ENCODE data around the gene FIG4. TPM values are rescaled to one million over a fixed set of nuclear protein-coding genes. Genes with fewer than 3 reads are reported as not detected.
A peak's percentile ranks its signal among the peaks of the same experiment; 100 is the strongest.
"Not testable (repeated sequence)": the region's sequence is repeated elsewhere in the genome, so short reads cannot be mapped to it uniquely, and the experiment has no call there.

FIG4 gene
- polyA plus RNA-seq, 1 experiment = 11.2 TPM

DNA sequence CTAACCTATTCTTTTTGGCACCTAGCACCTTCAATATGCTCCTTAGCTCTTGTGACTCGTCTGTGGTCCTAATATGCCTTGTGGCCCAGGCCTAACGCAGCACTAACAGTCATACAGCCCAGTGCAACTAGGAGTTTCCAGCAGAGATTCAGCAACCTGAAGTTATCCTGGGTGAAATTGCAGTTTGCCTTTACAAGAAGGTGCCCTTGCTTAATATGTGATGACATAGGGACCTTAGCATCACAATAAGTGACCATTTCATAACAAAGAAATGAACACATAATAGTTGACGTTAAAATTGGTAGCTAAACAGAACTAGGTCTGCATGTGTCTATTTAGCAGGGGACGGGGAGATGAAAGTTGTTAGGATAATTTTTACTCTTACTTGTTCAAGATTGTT is 10.1 kb downstream of the FIG4 start:
- no peaks in the 10 kb centered on the region for H3K27me3 ChIP-seq (ENCODE audit: control insufficient read depth, insufficient read depth, low read length)
- POLR2A ChIA-PET = interaction anchor here (0.5 kb wide), 1 partner anchor 204 kb away, joined by 3 read pairs; no protein-coding TSS in a partner anchor
- DNase-seq (ENCODE audit: low read depth) = no peak
- no peak overlapping the region for H3K4me3 ChIP-seq (ENCODE audit: low read depth, low read length)
- TF ChIP-seq, protein P1, sequence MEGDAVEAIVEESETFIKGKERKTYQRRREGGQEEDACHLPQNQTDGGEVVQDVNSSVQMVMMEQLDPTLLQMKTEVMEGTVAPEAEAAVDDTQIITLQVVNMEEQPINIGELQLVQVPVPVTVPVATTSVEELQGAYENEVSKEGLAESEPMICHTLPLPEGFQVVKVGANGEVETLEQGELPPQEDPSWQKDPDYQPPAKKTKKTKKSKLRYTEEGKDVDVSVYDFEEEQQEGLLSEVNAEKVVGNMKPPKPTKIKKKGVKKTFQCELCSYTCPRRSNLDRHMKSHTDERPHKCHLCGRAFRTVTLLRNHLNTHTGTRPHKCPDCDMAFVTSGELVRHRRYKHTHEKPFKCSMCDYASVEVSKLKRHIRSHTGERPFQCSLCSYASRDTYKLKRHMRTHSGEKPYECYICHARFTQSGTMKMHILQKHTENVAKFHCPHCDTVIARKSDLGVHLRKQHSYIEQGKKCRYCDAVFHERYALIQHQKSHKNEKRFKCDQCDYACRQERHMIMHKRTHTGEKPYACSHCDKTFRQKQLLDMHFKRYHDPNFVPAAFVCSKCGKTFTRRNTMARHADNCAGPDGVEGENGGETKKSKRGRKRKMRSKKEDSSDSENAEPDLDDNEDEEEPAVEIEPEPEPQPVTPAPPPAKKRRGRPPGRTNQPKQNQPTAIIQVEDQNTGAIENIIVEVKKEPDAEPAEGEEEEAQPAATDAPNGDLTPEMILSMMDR (IDR thresholded peaks at IDR 0.05; ENCODE audit: insufficient read depth, low read depth, low read length) = no peak
- CTCF ChIA-PET = interaction anchor here (1.3 to 7.8 kb wide), 2 partner anchors 84 to 339 kb away, joined by 4 to 314 read pairs; no protein-coding TSS in a partner anchor
- H3K36me3 ChIP-seq (ENCODE audit: control insufficient read depth, insufficient read depth, low read length) = no peaks in the 10 kb centered on the region

DNA sequence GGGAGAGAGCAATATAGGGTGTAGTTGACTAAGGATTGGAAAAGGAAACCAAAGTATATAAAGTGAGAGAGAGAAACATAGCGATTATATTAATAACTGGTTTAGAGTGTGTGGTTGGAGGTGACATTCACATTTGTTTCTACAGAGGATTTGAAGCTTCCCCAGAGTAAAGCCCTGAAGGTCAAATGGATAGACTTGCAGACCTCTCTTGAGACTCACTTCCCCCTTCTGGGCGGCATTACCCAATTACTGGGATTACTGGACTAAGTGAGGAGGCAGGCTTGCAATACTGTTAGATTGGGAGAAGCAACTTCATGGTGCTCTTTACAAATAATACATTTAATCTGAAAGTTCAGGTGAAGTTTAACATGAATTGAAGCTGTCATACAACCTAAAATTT is 10.7 kb downstream of the FIG4 start:
- ChIA-PET CTCF (interaction anchor here (1.0 to 7.8 kb wide), 3 partner anchors 81 to 338 kb away, joined by 3 to 314 read pairs (median 4); no protein-coding TSS in a partner anchor), POLR2A (no interaction called here)
- DNase-seq (ENCODE audit: low read depth) = no peak
- no peak overlapping the region for H3K4me3 ChIP-seq (ENCODE audit: low read depth, low read length)
- H3K36me3 ChIP-seq (ENCODE audit: control insufficient read depth, insufficient read depth, low read length) = no peaks in the 10 kb centered on the region
- TF ChIP-seq, protein P1 (IDR thresholded peaks at IDR 0.05; ENCODE audit: insufficient read depth, low read depth, low read length) = no peak
- no peaks in the 10 kb centered on the region for H3K27me3 ChIP-seq (ENCODE audit: control insufficient read depth, insufficient read depth, low read length)

- Histone ChIP-seq H3K27me3 (ENCODE audit: control insufficient read depth, insufficient read depth, low read length) (no peaks in the 10 kb centered on the region), H3K36me3 (ENCODE audit: control insufficient read depth, insufficient read depth, low read length) (no peaks in the 10 kb centered on the region), H3K4me3 (ENCODE audit: low read depth, low read length) (no peak overlapping the region)
- CTCF ChIA-PET = interaction anchor here (3.1 to 7.8 kb wide), 2 partner anchors 337 to 688 kb away, joined by 18 to 314 read pairs; no protein-coding TSS in a partner anchor
- DNase-seq (ENCODE audit: low read depth) = no peak
- TF ChIP-seq, protein P1 (IDR thresholded peaks at IDR 0.05; ENCODE audit: insufficient read depth, low read depth, low read length) = no peak
- POLR2A ChIA-PET = no interaction called here
Observed at GRCh38 chr6:109702791-109703190, 11.7 kb downstream of the FIG4 start.

- POLR2A ChIA-PET = interaction anchor here (1.0 kb wide), 1 partner anchor 334 kb away, joined by 6 read pairs; no protein-coding TSS in a partner anchor
- TF ChIP-seq, protein P1 (IDR thresholded peaks at IDR 0.05; ENCODE audit: insufficient read depth, low read depth, low read length) = peak; percentile 95
- peak; percentile 53 for DNase-seq (ENCODE audit: low read depth)
- H3K4me3 ChIP-seq (ENCODE audit: low read depth, low read length) = no peak overlapping the region
- no peaks in the 10 kb centered on the region for H3K36me3 ChIP-seq (ENCODE audit: control insufficient read depth, insufficient read depth, low read length)
- no peaks in the 10 kb centered on the region for H3K27me3 ChIP-seq (ENCODE audit: control insufficient read depth, insufficient read depth, low read length)
- CTCF ChIA-PET = interaction anchor here (0.6 to 7.8 kb wide), 20 partner anchors 9 to 692 kb away, joined by 3 to 314 read pairs (median 4); partner anchors contain the start of genes AK9, CDC40, FIG4 and PPIL6
Observed at GRCh38 chr6:109705258-109705657, 14.2 kb downstream of the FIG4 start.

GRCh38 chr6:109706513-109706912 is 15.4 kb downstream of the FIG4 start:
- no peak for DNase-seq (ENCODE audit: low read depth)
- H3K27me3 ChIP-seq (ENCODE audit: control insufficient read depth, insufficient read depth, low read length) = no peaks in the 10 kb centered on the region
- POLR2A ChIA-PET = no interaction called here
- TF ChIP-seq, protein P1 (IDR thresholded peaks at IDR 0.05; ENCODE audit: insufficient read depth, low read depth, low read length) = no peak
- H3K36me3 ChIP-seq (ENCODE audit: control insufficient read depth, insufficient read depth, low read length) = no peaks in the 10 kb centered on the region
- H3K4me3 ChIP-seq (ENCODE audit: low read depth, low read length) = no peak overlapping the region
- CTCF ChIA-PET = interaction anchor here (0.6 to 7.8 kb wide), 3 partner anchors 9 to 333 kb away, joined by 3 to 314 read pairs (median 24); no protein-coding TSS in a partner anchor

GRCh38 chr6:109708099-109708498 is 17.0 kb downstream of the FIG4 start:
- H3K4me3 ChIP-seq (ENCODE audit: low read depth, low read length); POLR2A ChIA-PET; H3K27me3 ChIP-seq (ENCODE audit: control insufficient read depth, insufficient read depth, low read length); H3K36me3 ChIP-seq (ENCODE audit: control insufficient read depth, insufficient read depth, low read length); DNase-seq (ENCODE audit: low read depth): not testable (repeated sequence)
- CTCF ChIA-PET = interaction anchor here (1.0 kb wide), 1 partner anchor 126 kb away, joined by 3 read pairs; no protein-coding TSS in a partner anchor

Data from BJ (cell line).